Hepatocyte (in vitro differentiated cells): ENCODE results near the gene TMEM156.

Source experiments
- CTCF ChIP-seq: fragments of 200-600 bp; sonication (generic); IDR thresholded peaks from 2 replicates; pipeline ENCODE4 v1.5.1; 2016; ENCODE audit warnings: antibody characterized with exemption, mild to moderate bottlenecking; ENCODE audit not compliant: poor library complexity
- EZH2 ChIP-seq: fragments of 200-600 bp; sonication (generic); IDR thresholded peaks from 2 replicates; pipeline ENCODE4 v1.6.1; 2016; ENCODE audit warnings: antibody characterized with exemption, mild to moderate bottlenecking, borderline replicate concordance
- EZH2phosphoT487 ChIP-seq: fragments of 200-600 bp; sonication (generic); IDR thresholded peaks from one replicate; pipeline ENCODE4 v1.6.1; 2018; ENCODE audit warnings: antibody characterized with exemption, mild to moderate bottlenecking, low read depth, moderate library complexity; ENCODE audit not compliant: unreplicated experiment, severe bottlenecking

DNA sequence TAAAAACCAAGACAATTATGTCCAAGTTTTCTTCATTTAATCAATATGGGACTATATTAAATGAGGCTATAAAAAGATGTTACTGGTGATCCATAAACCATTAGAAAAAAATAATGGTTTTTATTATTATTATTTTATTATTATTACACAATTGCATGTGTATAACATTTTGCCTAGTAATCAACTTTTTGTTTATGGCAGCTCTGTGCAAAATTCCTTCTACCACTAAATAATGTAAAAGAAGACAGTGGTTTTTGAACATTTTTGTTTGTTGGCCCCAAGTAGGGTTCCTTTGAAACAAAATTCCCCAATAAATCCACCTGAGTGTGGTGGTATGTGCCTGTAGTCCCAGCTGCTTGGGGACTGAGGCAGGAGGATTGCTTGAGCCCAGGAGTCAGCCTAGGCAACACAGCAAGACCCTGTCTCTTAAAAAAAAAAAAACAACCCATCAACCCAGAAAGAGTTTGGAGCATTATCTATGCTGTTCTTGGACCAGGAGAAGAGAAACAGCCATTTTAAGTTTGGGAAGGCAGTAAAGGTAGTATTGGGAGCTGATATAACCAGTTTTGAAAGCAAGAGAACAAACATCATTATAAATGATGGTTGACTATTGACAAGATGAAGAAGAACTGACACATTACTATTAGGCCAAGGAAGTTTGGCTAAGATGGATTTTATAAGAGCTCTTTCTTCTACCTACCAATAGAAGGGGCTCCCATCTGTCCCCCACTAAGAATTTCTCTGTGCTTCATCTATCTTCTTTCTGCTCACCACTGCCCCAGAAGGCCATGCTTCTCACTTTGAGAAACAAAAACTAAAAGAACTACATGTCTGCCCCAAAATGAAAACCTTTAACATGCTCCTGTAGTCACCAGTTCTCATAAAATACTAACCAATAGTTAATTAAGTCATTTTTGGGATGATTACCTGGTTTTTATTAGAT is 2.2 kb downstream of the TMEM156 start:
- TF ChIP-seq CTCF = no peak
- TF ChIP-seq EZH2 = no peak
- TF ChIP-seq EZH2phosphoT487 = no peak
